Ishikawa (cell line): ENCODE results near the gene GLS2.

Experiments
- CEBPB ChIP-seq: IDR thresholded peaks from 2 replicates; pipeline ENCODE4 v1.6.1; 2012
- CREB1 ChIP-seq: IDR thresholded peaks from 2 replicates; pipeline ENCODE4 v1.6.1; 2012; ENCODE audit warnings: low read depth
- FOXM1 ChIP-seq: IDR thresholded peaks from 2 replicates; pipeline ENCODE4 v1.6.1; 2012; ENCODE audit warnings: low read depth, borderline replicate concordance
- NFIC ChIP-seq: IDR thresholded peaks from 2 replicates; pipeline ENCODE4 v1.6.1; 2012
- RAD21 ChIP-seq: IDR thresholded peaks from 2 replicates; pipeline ENCODE4 v1.6.1; 2012; ENCODE audit warnings: low read depth
- TCF12 ChIP-seq: IDR thresholded peaks from 2 replicates; pipeline ENCODE4 v1.6.1; 2012; ENCODE audit warnings: low read depth
- TEAD4 ChIP-seq: IDR thresholded peaks from 2 replicates; pipeline ENCODE4 v1.6.1; 2012
- USF1 ChIP-seq: IDR thresholded peaks from 2 replicates; pipeline ENCODE4 v1.6.1; 2012
- YY1 ChIP-seq: IDR thresholded peaks from 2 replicates; pipeline ENCODE4 v1.6.1; 2012; ENCODE audit warnings: low read depth
- ZBTB7A ChIP-seq: IDR thresholded peaks from 2 replicates; pipeline ENCODE4 v1.6.1; 2012; ENCODE audit warnings: low read depth
- TF ChIP-seq, protein P1 (sequence below): IDR thresholded peaks from 2 replicates; pipeline ENCODE4 v1.6.1; 2012; ENCODE audit warnings: low read depth, mild to moderate bottlenecking

Gene GLS2

DNA sequence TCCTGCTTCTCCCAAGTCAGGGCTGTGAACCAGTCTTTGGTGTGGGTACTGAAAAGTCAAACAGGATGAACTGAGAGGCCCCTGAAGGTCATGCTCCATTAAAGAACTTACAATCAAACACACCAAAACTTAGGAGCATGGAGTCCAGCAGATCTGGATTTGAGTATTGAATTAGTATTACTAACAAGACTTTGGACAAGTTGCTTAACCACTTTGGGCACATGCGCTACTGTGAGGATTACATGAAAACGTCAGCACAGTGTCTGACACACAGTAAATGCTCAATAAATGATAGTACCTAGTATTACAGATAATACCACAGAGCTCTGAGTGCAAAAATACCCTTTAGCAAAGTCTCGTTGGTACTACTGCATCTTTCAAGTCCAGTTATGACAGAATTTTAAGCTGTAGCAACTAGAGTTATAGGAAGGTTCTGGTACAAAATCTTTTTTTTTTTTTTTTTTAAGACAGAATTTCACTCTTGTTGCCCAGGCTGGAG lies 62.0 kb downstream of the GLS2 start:
- TF ChIP-seq ZBTB7A (no peak), YY1 (no peak), TEAD4 (no peak), NFIC (no peak), CREB1 (no peak), CEBPB (no peak), RAD21 (no peak), FOXM1 (no peak)

DNA sequence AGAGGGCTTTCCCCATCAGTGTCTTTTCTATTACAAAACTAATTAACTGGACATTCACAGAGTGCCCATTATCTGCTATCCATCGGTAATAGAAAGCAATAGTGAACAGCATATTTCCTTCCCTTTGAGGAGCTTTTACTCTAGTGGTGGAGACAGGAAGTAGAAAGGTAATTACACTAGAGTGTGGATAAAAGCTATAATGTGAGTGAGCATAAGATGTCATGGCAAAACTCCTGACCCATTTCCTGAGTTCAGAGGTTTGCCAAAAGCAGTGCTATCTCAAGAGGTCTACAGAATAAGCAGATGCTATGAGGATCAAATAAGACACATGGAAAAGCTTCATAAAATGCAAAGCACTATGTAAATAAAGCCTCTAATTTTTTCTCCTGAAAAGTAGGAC lies 62.8 kb downstream of the GLS2 start:
- TF ChIP-seq TCF12 (no peak), USF1 (no peak), TEAD4 (no peak), CEBPB (no peak)
- TF ChIP-seq, protein P1, sequence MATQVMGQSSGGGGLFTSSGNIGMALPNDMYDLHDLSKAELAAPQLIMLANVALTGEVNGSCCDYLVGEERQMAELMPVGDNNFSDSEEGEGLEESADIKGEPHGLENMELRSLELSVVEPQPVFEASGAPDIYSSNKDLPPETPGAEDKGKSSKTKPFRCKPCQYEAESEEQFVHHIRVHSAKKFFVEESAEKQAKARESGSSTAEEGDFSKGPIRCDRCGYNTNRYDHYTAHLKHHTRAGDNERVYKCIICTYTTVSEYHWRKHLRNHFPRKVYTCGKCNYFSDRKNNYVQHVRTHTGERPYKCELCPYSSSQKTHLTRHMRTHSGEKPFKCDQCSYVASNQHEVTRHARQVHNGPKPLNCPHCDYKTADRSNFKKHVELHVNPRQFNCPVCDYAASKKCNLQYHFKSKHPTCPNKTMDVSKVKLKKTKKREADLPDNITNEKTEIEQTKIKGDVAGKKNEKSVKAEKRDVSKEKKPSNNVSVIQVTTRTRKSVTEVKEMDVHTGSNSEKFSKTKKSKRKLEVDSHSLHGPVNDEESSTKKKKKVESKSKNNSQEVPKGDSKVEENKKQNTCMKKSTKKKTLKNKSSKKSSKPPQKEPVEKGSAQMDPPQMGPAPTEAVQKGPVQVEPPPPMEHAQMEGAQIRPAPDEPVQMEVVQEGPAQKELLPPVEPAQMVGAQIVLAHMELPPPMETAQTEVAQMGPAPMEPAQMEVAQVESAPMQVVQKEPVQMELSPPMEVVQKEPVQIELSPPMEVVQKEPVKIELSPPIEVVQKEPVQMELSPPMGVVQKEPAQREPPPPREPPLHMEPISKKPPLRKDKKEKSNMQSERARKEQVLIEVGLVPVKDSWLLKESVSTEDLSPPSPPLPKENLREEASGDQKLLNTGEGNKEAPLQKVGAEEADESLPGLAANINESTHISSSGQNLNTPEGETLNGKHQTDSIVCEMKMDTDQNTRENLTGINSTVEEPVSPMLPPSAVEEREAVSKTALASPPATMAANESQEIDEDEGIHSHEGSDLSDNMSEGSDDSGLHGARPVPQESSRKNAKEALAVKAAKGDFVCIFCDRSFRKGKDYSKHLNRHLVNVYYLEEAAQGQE: no peak
